Fibroblast of mammary gland (primary cell): Measurements from ENCODE around the gene PARD6G.

ENCODE experiments used
- DNase-seq: peaks from one replicate; pipeline ENCODE4 v3.0.0-alpha.2; 2010; ENCODE audit warnings: low read depth
- H3K4me3 ChIP-seq: 2 replicates; pipeline ENCODE4 v1.5.1; 2011; ENCODE audit warnings: low read depth, mild to moderate bottlenecking, low read length, moderate library complexity; ENCODE audit not compliant: control insufficient read depth
- TF ChIP-seq, protein P1 (sequence below): conservative IDR thresholded peaks from 2 replicates; pipeline ENCODE4 v1.5.1; 2011; ENCODE audit warnings: low read depth, low read length, inconsistent platforms; ENCODE audit not compliant: control insufficient read depth, insufficient read depth

PARD6G gene

DNA sequence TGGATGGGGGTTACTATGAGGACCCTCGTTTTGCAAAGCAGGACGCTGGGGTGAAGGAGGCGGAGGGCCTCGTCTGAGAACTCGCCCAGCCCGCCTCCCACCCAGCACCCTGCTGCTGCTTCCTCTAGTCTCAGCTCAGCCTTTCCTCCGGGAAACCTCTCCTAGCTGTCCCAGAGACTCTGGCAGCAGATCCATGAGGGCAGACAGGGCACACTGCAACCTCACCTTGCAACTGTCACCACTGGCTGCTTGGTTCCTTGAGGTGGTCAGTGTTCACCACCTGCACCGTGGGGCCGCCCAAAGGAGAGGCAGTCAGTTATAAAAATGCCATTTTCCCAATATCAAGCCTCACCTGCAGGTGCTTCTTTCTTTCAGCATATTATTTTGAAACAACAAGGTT is 45.6 kb downstream of the PARD6G start:
- DNase-seq, result no peak

DNA sequence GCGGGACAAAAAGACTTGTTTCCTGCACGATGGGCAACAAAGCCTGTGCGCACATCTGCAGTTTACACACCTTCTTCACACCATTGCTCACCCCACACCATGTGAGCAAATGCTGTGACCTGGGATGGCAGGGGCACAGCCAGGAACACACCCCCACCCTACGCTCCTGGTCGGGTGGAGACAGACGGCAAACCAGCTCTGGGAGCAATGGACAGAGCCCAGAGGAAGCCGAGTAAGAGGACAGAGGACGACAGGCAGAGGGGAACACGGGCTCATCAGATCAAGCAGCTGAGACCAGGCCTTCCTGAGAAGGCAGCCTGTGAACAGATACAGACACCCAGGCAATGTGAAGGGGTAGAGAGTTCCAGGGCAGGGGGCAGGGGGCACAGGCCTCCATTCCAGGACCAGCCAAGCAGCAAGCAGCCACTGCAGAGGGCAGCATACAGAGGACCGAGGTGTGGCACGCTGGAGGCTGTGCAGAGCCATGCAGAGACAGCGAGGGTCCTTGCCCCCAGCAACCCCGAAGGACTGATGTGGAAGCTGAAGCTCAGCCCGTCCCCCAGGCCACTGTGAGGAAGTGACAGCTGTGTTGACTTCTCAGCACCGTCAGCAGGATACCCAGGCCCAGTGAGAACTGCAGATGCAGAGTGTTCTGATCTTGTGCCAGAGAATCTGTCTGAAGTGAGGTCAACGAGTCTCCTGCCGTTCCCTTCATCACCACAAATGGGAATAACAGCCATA is 46.2 kb downstream of the PARD6G start:
- no peak for DNase-seq
- TF ChIP-seq, protein P1, sequence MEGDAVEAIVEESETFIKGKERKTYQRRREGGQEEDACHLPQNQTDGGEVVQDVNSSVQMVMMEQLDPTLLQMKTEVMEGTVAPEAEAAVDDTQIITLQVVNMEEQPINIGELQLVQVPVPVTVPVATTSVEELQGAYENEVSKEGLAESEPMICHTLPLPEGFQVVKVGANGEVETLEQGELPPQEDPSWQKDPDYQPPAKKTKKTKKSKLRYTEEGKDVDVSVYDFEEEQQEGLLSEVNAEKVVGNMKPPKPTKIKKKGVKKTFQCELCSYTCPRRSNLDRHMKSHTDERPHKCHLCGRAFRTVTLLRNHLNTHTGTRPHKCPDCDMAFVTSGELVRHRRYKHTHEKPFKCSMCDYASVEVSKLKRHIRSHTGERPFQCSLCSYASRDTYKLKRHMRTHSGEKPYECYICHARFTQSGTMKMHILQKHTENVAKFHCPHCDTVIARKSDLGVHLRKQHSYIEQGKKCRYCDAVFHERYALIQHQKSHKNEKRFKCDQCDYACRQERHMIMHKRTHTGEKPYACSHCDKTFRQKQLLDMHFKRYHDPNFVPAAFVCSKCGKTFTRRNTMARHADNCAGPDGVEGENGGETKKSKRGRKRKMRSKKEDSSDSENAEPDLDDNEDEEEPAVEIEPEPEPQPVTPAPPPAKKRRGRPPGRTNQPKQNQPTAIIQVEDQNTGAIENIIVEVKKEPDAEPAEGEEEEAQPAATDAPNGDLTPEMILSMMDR, result no peak
- no peak overlapping the region for H3K4me3 ChIP-seq

More for the DNA sequence above, 45.6 kb downstream of the PARD6G start:
- H3K4me3 ChIP-seq, result no peak overlapping the region
- TF ChIP-seq, protein P1, result no peak

DNA sequence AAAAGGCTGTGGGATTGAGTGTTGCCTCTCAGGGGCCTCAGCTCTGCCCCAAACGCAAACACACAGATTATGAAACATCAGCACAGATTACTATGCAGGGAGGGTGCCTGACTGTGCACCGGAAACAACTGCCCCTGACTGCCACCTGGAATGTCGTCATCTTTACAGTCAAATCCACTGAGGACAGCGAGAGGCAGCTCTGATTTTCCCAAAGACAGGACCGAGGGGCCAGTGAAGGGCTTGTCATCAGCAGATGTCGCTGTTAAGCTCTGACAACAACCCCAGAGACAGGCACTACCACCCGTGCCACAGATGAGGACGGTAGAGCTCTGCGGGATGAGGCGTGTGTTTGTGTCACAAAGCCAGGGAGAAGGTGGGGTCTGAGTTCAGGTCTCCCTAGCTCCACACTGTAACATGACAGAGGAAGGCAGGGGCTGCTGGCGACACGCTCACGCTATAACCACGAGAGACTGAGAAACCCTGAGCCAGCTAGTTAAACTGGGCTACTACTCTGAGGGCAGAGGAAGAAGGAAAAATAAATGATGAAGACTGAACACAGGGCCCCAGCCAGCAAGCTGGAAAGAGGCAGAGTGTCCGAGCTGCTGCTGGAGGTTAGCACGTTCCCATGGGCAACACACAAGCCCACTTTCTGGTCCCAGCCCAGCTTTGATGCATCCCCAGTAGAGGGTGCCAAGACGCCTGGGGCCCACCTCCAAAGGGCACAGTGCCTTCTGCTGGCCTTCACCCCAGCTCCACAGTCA is 47.0 kb downstream of the PARD6G start:
- no peak for DNase-seq
- TF ChIP-seq, protein P1, result no peak
- H3K4me3 ChIP-seq, result no peak overlapping the region

DNA sequence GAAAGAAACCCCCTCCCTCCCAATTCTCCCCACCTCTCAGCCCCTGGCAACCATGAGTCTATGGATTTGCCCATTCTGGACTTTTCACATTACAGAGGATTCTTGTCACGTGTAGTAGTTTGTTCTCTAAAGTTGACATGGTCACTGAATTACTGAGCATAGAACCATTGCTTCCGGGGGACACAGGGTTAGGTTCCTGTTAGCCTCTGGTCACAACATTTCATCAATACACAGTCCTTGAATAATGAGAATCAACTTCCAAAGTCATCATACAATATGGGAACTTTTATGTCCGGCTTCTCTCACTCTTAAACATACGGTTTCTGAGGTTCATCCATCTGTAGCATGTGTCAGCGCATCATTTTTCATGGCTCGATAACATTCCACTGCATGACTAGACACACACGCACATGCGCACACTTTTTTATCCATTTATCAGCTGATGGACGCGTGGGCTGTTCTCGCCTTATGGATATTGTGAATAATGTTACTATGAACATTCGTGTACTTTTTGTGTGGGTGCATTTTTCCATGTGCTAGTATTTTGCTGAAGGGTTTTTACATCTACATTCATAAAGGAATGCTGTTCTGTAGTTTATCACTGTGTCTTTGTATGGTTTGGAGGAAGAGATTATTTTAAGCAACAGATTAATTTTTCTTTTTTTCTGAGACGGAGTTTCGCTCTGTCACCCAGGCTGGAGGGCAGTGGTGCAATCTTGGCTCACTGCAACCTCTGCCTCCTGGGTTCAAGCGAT is 48.1 kb downstream of the PARD6G start:
- TF ChIP-seq, protein P1, result no peak
- no peak for DNase-seq
- H3K4me3 ChIP-seq, result no peak overlapping the region

DNA sequence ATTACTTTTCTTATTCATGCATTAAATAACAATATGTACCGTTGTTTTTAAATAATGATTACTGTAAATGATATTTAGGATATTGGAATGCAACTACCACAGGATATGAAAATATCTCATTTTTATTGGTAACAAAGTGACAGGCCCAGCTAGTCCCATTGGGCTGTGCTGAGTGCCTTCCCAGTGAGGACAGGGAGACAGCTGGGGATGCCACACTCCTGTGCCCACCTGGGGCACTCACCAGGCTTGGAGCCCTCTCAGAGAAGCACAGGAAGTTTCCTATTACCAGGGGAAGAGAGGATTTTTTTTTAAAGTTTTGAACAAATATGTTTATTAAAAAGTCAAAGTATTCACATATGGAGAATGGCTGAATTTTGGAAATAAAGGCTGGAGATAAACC is 48.9 kb downstream of the PARD6G start:
- TF ChIP-seq, protein P1, result no peak
- no peak for DNase-seq
- no peak overlapping the region for H3K4me3 ChIP-seq

DNA sequence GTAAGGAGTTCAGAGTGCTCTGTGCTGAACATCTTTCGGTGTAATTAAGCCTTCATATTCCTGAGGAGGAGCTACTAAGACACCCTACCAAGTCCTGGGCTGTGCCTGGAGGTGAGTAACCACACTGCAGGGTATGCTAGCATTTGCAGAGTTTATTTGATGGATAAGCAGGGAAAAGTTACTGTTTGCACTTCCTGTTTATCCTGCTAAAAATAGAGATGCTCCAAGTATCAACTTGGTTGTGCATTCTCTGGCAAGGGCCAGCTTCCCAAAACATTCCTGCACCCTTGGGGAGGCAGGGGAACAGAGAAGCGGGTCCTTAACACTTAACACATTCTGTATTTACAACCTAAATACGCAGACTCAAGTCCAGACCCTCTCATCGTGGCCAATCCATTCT is 49.8 kb downstream of the PARD6G start:
- DNase-seq, result no peak

More for the DNA sequence above, 49.8 kb downstream of the PARD6G start:
- TF ChIP-seq, protein P1, result no peak
- no peak overlapping the region for H3K4me3 ChIP-seq
